Adipose tissue (tissue), 3 donors: ENCODE data around the gene CTNND2. TPM values are rescaled to one million over a fixed set of nuclear protein-coding genes. Genes with fewer than 3 reads are reported as not detected.
"Not testable (repeated sequence)": the region's sequence is repeated elsewhere in the genome, so short reads cannot be mapped to it uniquely, and the experiment has no call there.

Experiments used
- H3K27ac ChIP-seq: one replicate; pipeline ENCODE4 v1.5.1; 2013; ENCODE audit warnings: low read depth, low read length
- WGBS, 3 donors: extraction: QIAGEN DNeasy Blood & Tissue Kit; methylation state at CpG; one replicate each; pipeline ENCODE4 v1.1.7; 2013; 5-methylcytosine and 5-hydroxymethylcytosine counted together
- polyA plus RNA-seq, 3 donors: library from polyadenylated mRNA; stranded (reverse); fragments of 200-250 nt; gene quantifications; one replicate each; pipeline ENCODE4 v1.2.3, GENCODE V29; 2013
- donor health status: healthy with polysubstance abuse.
- donor health status: Bipolar disorder and iron deficiency.
- donor health status: healthy.

CTNND2 gene
- polyA plus RNA-seq, 3 donors = 0.11 to 14.2 (median 0.18) TPM

GRCh38 chr5:11346336-11346735, 557.9 kb downstream of the CTNND2 start:
- H3K27ac ChIP-seq = no peak overlapping the region
- 75 to 87% (median 76%) methylated on average over 16 of the region's 16 CpGs for WGBS, 3 donors

GRCh38 chr5:11335881-11336760, 568.1 kb downstream of the CTNND2 start:
- WGBS, 3 donors = 51 to 85% (median 83%) methylated on average over 3 of the region's 3 CpGs
- H3K27ac ChIP-seq = no peak overlapping the region

- H3K27ac ChIP-seq = no peak overlapping the region
- 77 to 92% (median 84%) methylated on average over 3 of the region's 3 CpGs for WGBS, 3 donors
Measured at GRCh38 chr5:11334404-11334803, 569.8 kb downstream of the CTNND2 start.

- WGBS, 3 donors = 74 to 94% (median 79%) methylated on average over 5 of the region's 5 CpGs
- no peak overlapping the region for H3K27ac ChIP-seq
Measured at GRCh38 chr5:11329679-11330078, 574.6 kb downstream of the CTNND2 start.

GRCh38 chr5:11324521-11325289, 579.5 kb downstream of the CTNND2 start:
- no peak overlapping the region for H3K27ac ChIP-seq
- 38 to 48% (median 44%) methylated on average over 5 of the region's 5 CpGs for WGBS, 3 donors

GRCh38 chr5:11323761-11324160, 580.5 kb downstream of the CTNND2 start:
- 79 to 96% (median 84%) methylated on average over 4 of the region's 4 CpGs for WGBS, 3 donors
- no peak overlapping the region for H3K27ac ChIP-seq

DNA sequence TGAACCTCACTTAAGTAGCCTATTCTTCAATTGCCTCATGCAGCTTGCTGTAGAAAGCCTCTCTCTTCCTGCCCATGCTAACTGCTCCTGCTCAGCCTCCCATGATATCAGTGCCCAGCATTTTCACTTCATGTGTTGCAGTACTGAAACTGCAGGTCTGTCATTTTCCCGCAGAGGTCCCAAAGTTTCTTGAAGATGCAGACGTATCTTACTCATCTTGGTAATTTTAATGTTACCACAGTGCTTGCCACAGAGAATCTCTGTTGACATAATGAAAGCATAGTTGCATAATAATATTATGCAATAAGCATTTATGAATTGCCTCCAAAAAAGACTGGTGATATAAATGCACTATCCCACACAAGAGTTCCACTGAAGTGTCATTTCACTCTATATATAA, 582.1 kb downstream of the CTNND2 start:
- 29 to 74% (median 36%) methylated on average over 2 of the region's 2 CpGs for WGBS, 3 donors
- H3K27ac ChIP-seq = no peak overlapping the region

DNA sequence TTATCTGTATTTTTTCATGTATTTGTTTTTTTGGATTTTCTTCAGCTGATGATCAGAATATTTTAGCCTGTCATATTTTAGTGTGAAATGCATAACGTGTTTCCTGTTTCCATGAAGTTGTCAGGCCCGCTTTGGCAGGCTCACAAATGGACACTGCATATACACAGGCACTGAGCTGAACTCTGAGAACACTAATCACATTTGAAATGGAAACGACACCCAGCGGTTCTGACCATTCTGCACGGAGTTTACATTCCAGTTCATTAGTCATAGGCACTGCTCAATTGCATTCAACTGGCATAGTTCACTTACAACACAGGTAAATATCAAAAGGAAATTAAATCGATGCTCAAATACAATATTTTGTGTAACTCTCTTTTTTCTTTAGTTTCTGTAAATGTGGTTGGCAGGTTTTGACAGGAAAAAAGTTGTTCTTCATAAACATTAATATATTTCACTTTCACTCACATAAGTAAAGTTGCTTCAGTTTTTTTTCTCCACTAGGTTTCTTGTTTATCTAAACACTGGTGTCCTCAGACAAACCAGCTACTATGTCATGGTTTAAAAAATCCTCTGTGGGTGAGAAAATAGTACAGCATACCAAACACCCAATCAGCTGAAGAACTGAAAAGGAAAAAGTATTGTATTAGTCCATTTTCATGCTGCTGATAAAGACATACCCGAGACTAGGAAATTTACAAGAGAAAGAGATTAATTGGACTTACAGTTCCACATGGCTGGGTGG, 584.2 kb downstream of the CTNND2 start:
- 49 to 69% (median 69%) methylated on average over 7 of the region's 7 CpGs for WGBS, 3 donors
- H3K27ac ChIP-seq = no peak overlapping the region

- H3K27ac ChIP-seq = not testable (repeated sequence)
- WGBS, 3 donors = 54 to 88% (median 57%) methylated on average over 7 of the region's 7 CpGs
Measured at GRCh38 chr5:11313694-11314093, 590.6 kb downstream of the CTNND2 start.

GRCh38 chr5:11311731-11312130, 592.5 kb downstream of the CTNND2 start:
- WGBS, 3 donors = 92 to 94% (median 92%) methylated on average over 3 of the region's 3 CpGs
- no peak overlapping the region for H3K27ac ChIP-seq

DNA sequence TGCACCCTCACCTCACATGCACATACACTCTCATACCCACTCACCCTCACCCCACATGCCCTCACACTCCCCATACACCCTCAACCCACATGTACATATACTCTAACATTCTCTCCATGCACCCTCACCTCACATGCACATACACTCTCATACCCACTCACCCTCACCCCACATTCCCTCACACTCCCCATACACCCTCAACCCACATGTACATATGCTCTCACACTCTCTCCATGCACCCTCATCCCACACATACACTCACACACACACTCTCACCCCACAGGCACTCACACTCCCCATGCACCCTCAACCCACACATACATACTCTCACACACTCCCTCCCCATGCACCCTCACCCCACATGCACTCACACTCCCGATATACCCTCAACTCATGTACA, 593.0 kb downstream of the CTNND2 start:
- 92 to 100% (median 96%) methylated on average over 1 of the region's 1 CpG for WGBS, 3 donors

GRCh38 chr5:11310158-11310557, 594.1 kb downstream of the CTNND2 start:
- WGBS, 3 donors = 89 to 97% (median 90%) methylated on average over 2 of the region's 2 CpGs
- H3K27ac ChIP-seq = no peak overlapping the region

More for the DNA sequence above, 593.0 kb downstream of the CTNND2 start:
- H3K27ac ChIP-seq = no peak overlapping the region

DNA sequence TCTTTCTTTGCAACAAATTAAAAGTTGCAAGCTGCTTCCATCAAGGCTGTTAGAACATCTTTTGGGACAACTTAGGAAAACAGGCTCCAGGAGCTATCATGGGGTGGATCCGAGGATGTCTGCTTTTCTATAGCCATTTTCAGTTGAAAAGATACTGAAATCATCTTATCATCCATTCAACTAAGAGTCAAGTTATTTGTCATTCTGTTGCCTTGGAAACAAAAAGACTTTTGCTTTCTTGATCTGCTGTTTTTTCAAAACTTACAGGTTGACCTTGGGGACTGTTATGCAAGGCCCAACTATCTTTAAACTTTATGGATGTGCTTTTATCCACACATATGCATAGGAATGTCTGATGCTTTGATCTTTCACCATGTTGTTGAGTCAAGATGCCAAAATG, 597.9 kb downstream of the CTNND2 start:
- H3K27ac ChIP-seq = no peak overlapping the region
- WGBS, 3 donors = 59 to 77% (median 76%) methylated on average over 1 of the region's 1 CpG

DNA sequence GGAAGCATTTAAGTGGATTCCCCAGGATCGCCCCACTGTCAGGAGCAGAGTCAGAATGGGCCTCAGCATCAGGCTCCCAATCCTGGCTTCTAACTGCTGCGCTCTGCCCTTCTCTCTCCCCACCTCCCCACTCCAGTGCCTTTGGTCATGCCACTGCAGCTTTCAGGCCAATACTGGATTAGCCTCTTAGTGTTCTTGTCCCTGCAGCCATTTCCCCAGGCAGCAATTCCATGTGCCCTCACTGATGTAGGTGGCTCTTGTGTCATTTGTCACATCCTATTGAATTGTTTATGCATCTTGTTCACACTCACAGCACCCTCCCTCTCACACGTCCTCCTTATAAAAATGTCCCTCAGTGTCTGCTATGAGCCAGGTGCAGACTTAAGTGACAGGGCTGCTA, 599.0 kb downstream of the CTNND2 start:
- no peak overlapping the region for H3K27ac ChIP-seq
- 69 to 84% (median 75%) methylated on average over 3 of the region's 3 CpGs for WGBS, 3 donors

GRCh38 chr5:11304641-11305040, 599.6 kb downstream of the CTNND2 start:
- H3K27ac ChIP-seq = no peak overlapping the region
- 86 to 95% (median 86%) methylated on average over 7 of the region's 7 CpGs for WGBS, 3 donors

- H3K27ac ChIP-seq = no peak overlapping the region
- 65 to 91% (median 67%) methylated on average over 2 of the region's 2 CpGs for WGBS, 3 donors
Measured at GRCh38 chr5:11302663-11303062, 601.6 kb downstream of the CTNND2 start.

DNA sequence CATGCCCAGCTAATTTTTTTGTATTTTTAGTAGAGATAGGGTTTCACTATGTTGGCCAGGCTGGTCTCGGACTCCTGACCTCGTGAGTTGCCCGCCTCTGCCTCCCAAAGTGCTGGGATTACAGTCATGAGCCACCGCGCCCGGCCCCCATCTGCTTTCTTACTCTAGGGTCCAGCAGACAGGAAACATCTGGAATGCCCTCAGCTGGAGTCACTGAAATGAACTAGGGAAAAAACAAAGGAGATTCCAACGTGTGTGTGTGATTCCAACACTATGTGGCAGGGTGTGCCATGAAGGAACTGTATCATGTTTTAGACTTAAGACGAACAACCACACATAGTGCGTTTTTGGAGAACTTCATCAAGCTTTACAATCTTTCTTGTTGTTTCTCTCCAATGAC, 603.1 kb downstream of the CTNND2 start:
- 72 to 90% (median 78%) methylated on average over 9 of the region's 9 CpGs for WGBS, 3 donors
- no peak overlapping the region for H3K27ac ChIP-seq

DNA sequence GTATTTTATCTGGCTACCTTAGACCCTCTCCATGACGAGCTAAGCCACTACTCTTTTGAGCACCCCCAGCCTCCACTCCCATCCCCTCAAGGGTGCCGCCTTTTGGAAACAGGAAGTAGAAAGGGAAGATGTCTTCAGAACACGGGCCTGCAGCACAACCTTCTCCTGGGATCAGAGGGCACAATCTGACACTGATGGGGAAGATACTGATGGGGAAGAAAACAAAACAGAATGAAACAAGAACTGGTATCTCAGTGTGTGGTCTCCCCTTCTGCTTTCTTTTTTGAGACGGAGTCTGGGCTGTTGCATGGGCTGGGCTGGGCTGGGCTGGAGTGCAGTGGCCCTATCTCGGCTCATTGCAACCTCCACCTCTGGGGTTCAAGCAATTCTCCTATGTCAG, 603.5 kb downstream of the CTNND2 start:
- WGBS, 3 donors = 60 to 88% (median 62%) methylated on average over 5 of the region's 5 CpGs

DNA sequence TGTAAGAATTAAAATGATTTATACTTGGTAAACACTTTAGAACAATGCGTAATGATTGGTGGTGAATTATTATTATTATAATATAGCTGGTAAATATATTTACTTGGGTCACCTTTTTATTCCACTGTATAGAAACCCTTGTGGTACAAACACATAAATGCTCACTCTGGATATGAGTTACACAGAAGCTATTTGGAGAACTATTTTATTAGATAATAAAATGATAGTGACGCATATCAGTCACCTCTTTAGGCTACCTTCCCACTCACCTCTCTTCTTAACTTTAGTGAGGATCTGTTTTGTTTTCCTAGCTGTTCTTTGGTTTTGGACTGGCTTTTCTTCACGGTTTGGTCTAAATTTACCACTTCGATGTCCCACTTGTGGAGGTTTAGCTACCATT, 605.4 kb downstream of the CTNND2 start:
- WGBS, 3 donors = 92 to 96% (median 94%) methylated on average over 4 of the region's 4 CpGs
- H3K27ac ChIP-seq = no peak overlapping the region

More for the DNA sequence above, 603.5 kb downstream of the CTNND2 start:
- H3K27ac ChIP-seq = no peak overlapping the region
